GM11168 (cell line): Measurements from ENCODE around the gene PTGFRN.

Source experiments
- in situ Hi-C: fragments of 300-500 bp; cut with MboI; formaldehyde crosslinking; loops from one replicate; pipeline ENCODE4 v1.12.0; 2022; ENCODE audit warnings: low sequenced_read_pairs; ENCODE audit not compliant: unreplicated experiment

Gene PTGFRN

GRCh38 chr1:117025568-117025967 lies 115.9 kb downstream of the PTGFRN start:
- in situ Hi-C loops = no loop called here

DNA sequence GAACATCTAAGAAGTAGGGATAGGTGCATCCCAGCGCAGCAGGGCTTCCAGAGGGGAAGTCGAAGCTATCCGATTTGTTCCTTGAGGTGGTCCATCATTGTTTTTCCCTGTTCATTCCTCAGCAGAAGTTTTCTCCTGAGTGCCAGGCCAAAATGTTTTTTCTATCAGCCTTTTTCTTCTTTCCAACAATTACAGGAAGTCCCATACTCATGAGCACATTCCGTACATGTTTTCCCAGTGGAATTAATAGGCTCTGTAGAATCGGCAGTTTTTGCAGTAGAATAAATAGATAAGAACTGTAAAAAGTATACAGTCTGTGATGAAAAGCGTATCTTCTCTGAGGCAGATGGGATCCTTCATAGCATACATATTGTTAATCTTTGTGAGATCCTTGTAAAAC lies 116.6 kb downstream of the PTGFRN start:
- in situ Hi-C loops = no loop called here

DNA sequence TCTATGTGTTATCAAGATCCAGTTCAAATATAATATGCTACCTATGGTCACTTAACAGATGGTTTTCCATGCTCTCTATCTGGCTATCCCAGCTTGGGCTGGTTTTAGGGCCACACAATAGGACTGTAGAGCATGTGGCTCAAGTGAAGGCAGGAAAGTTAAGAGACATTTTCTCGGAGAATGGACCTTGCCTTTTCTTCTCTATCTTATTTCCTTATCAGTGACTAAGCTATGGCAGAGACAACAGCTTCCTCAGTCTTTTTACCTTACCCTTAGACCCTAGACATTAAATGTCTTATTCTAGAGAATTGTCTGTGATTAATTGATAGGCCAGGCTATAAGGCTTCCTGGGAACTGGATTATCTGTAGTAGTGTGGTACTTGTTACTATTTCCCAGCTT lies 120.0 kb downstream of the PTGFRN start:
- in situ Hi-C loops = no loop called here

DNA sequence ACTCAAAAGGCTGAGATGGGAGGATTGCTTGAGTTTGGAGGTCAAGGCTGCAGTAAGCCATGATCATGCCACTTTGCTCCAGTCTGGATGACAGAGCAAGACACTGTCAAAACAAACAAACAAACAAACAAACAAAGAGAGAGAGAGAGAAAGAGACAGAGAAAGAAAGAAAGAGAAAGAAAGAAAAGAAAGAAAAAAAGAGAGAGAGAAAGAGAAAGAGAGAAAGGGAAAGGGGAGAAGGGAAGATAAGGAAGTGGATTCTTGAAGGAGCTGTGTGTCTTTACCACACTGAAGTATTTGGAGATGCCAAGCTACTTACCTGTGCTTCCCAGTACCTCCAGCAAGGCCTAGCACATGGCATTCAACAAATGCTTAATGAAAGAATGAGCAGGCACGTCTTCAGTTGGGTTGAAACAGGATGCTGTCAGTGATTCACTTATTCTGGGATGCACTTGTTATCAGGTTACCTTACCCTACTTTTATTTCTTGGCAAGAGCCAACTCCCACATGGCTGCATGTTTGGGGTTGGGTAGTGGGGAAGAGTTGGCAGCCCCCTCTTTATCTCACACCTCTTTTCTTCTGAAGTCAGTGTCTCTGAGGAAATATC lies 120.7 kb downstream of the PTGFRN start:
- in situ Hi-C loops = no loop called here

- in situ Hi-C loops = no loop called here
Measured at GRCh38 chr1:117032266-117032665, 122.5 kb downstream of the PTGFRN start.

GRCh38 chr1:117032681-117033539 lies 123.2 kb downstream of the PTGFRN start:
- in situ Hi-C loops = no loop called here

- in situ Hi-C loops = no loop called here
Measured at GRCh38 chr1:117033772-117034171, 124.1 kb downstream of the PTGFRN start.

DNA sequence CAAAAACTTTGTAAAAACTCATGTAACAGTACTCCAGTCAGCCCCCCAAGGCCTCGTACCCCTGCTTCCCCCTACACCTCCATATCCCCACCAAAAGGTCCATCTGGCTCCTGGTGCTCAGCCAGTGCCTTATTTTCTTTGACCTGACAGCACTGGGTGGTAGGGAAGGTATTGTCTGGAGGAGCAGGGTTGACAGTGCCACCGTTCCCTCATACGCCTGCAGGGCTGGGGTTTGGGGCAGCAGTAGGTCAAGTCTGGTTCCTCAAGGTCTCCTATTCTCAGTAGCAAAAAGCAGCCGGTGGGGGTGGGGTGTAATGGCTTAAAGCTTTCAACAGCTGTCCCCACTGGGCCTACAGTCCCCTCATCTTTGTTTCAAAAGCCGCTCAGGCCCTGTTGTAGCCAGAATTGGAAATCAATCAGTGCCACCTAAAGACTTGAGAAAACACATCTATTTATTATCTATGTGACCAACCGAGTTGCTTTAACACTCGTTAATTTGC lies 125.1 kb downstream of the PTGFRN start:
- in situ Hi-C loops = no loop called here

- in situ Hi-C loops = no loop called here
Measured at GRCh38 chr1:117036018-117036461, 126.3 kb downstream of the PTGFRN start.

- in situ Hi-C loops = no loop called here
Measured at GRCh38 chr1:117037802-117038201, 128.1 kb downstream of the PTGFRN start.

GRCh38 chr1:117038236-117038635 lies 128.5 kb downstream of the PTGFRN start:
- in situ Hi-C loops = no loop called here
